GM12872 (cell line): ENCODE results near the gene SPOCD1.

Experiments
- CTCF ChIP-seq: IDR thresholded peaks from 3 replicates; pipeline ENCODE4 v1.5.1; 2011; ENCODE audit warnings: low read depth, mild to moderate bottlenecking, low read length, moderate library complexity; ENCODE audit not compliant: insufficient read depth

The SPOCD1 gene

GRCh38 chr1:31793086-31793485 lies 22.7 kb downstream of the SPOCD1 start:
- no peak for TF ChIP-seq CTCF

- no peak for TF ChIP-seq CTCF
Measured at GRCh38 chr1:31792541-31792940, 23.3 kb downstream of the SPOCD1 start.

GRCh38 chr1:31792116-31792515 lies 23.7 kb downstream of the SPOCD1 start:
- no peak for TF ChIP-seq CTCF

GRCh38 chr1:31791131-31791858 lies 24.5 kb downstream of the SPOCD1 start:
- no peak for TF ChIP-seq CTCF

- TF ChIP-seq CTCF: no peak
Measured at GRCh38 chr1:31790641-31791091, 25.2 kb downstream of the SPOCD1 start.

GRCh38 chr1:31790140-31790539 lies 25.7 kb downstream of the SPOCD1 start:
- no peak for TF ChIP-seq CTCF

GRCh38 chr1:31789259-31790065 lies 26.4 kb downstream of the SPOCD1 start:
- TF ChIP-seq CTCF: peak; percentile 87
